HEK293T (cell line): ENCODE results near the gene FRMD8.

Experiments
- ARNT ChIP-seq: fragments of 450-650 bp; IDR thresholded peaks from 2 replicates; pipeline ENCODE4 v1.6.1; 2017; ENCODE audit warnings: mild to moderate bottlenecking
- BHLHE40 ChIP-seq: fragments of 450-650 bp; IDR thresholded peaks from 2 replicates; pipeline ENCODE4 v1.6.1; 2016; ENCODE audit warnings: mild to moderate bottlenecking, moderate library complexity, borderline replicate concordance
- FOXK2 ChIP-seq: fragments of 450-650 bp; IDR thresholded peaks from 2 replicates; pipeline ENCODE4 v1.6.1; 2016; ENCODE audit warnings: mild to moderate bottlenecking
- HDGF ChIP-seq: fragments of 450-650 bp; IDR thresholded peaks from 2 replicates; pipeline ENCODE4 v1.6.1; 2017; ENCODE audit warnings: antibody characterized with exemption, borderline replicate concordance
- SP1 ChIP-seq: fragments of 450-650 bp; IDR thresholded peaks from 2 replicates; pipeline ENCODE4 v1.6.1; 2017
- SUZ12 ChIP-seq: fragments of 450-650 bp; IDR thresholded peaks from 2 replicates; pipeline ENCODE4 v1.6.1; 2016; ENCODE audit warnings: mild to moderate bottlenecking

DNA sequence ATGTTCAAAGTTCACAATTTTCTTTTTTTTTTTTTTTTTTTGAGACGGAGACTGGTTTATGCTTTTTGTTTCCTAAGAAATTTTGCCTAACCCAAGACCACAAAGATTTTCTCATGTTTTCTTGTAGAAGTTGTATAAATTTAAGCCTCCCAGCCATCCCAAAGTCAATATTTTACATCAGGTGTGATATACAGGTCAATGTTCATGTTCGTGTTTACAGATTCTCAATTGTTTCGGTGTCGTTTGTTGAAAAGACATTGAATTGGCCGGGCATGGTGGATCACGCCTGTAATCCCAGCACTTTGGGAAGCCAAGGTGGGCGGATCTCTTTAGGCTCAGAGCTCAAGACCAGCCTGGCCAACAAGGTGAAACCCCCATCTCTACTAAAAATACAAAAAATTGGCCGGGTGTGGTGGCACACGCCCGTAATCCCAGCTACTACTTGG lies 15.4 kb downstream of the FRMD8 start:
- TF ChIP-seq ARNT (no peak), SP1 (no peak), SUZ12 (no peak), FOXK2 (no peak), BHLHE40 (no peak), HDGF (no peak)
